ENCODE measurements around the gene PARK7. TPM values are rescaled to one million over a fixed set of nuclear protein-coding genes. Genes with fewer than 3 reads are reported as not detected.
A peak's percentile ranks its signal among the peaks of the same experiment; 100 is the strongest.
"Not testable (repeated sequence)": the region's sequence is repeated elsewhere in the genome, so short reads cannot be mapped to it uniquely, and the experiment has no call there.

The PARK7 gene
- 198 TPM for total RNA-seq

DNA sequence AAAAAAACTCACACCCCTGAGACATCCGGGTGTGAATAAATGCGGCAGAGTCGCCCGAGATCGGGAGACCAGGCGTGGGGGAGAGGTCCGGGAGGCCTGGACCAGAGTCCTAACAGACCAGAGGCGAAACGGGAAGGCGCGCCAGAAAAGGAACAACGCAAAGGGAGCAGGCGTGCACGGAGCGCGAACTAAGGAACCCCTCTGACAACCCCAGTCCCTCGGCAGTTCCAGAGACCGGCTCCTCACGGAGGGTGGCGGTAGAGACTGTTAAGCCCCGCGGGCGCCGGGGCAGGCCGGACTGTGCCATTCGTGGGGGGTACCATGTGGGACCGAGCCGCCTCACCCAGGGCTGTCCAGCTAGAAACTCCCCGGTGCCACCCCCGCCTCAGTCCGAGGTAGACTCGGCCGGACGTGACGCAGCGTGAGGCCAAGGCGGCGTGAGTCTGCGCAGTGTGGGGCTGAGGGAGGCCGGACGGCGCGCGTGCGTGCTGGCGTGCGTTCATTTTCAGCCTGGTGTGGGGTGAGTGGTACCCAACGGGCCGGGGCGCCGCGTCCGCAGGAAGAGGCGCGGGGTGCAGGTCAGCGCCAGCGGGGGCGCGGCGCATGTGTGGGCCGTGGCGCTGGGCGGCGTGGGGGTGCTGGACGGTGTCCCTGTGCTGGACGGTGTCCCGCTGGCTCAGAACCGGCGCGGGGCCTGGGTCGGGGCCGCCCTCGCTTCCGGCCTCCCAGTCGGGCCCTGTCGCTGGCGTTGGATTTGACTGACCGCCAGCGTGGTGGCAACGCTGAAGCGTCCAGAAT is at the start of gene PARK7:
TSS of gene PARK7 (plus strand) at position 496 of the 798 bp plus-strand sequence. CDS start 1,075 bp downstream, outside the sequence.
- peak; percentile 100 for DNase-seq (ENCODE audit: low spot score)

DNA sequence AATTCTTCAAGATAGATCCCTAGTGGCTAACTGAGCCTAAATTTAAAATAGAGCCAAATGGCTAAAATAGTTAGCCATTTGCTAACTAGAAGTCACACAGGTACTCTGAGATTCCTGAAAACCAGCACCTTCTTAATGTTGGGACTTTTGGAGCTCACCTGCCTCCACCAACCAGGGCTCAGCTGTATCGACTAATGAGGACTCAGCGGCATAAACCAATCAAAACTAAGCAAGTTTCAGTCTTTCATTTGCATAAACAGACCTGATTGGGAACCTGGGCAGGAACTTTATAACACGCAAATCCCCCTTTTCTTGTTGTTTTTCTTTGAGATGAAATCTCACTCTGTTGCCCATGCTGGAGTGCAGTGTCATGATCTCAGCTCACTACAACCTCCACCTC is 49.4 kb upstream of the PARK7 start:
- ATAC-seq (no peak), DNase-seq (ENCODE audit: low spot score) (no peak)

More for the DNA sequence above, at the start of gene PARK7:
- peak; percentile 96 for ATAC-seq

DNA sequence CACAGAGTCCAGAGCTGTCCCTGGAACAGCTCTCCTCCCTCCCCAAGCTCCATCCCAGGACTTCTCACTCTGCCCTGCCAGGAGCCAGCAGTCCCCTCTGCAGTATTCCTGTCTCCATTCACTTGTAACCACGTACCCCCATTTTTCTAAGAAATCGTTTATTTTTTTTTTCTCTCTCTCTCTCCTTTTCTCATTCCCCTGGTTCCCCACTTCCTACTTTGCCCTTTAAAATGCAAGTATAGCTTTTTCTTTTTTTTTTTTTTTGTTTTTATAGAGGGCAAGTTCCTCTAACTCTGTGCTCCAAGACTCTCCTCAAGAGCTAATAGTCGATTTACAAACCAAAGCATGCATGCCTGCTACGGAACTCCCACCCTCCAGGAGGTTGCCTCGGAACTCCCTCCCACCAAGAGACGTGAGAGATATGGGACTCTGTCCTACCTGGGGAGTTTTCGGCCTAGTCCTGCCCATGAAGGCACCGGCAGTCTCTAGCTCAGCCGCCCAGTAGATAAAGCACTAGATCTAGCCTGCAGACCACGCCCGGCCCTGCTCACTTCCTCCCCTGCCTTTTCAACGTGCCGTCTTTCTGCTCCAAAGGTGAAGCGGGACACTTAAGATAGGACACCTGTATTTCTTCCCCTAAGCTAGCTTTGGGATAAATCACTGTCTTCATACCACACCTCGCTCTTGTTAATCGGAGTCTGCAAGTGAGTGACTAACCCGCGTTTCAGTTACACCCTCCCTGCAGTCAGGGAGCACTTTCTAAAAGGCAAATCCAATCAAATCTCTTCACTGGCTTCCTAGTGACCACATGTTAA is 48.6 kb upstream of the PARK7 start:
- ATAC-seq (no peak), DNase-seq (ENCODE audit: low spot score) (no peak)

DNA sequence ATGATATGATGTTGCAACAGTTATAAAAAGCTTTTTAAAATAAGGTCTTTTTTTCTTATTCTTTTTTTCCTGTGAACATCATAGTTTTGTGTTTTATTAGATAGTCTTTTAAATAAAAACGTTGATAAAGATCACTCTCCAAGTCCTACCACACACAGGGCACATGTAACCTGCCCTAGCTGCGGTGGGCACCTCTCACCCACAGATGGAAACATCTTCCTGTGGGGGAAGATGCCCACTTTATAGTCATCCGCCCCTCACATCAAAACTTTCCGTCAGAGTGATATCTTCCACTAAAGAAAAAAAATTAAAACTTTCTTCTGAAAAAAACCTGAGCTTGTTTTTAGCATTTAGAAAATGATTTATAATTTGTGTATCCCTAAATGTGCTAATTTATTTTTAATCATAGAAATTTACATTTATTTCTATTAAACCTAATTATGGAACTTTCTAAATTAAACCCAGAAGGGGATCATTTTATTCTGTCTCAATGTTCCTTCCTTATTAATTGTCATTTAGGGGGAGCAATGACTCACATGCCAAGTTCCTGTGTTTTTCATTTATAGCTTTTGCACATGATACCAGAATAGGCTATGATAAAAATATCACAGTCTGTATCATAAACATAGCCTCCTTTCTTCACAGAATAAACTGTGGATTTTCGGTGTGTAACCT is 45.5 kb upstream of the PARK7 start:
- no peak for DNase-seq (ENCODE audit: low spot score)
- no peak for ATAC-seq

DNA sequence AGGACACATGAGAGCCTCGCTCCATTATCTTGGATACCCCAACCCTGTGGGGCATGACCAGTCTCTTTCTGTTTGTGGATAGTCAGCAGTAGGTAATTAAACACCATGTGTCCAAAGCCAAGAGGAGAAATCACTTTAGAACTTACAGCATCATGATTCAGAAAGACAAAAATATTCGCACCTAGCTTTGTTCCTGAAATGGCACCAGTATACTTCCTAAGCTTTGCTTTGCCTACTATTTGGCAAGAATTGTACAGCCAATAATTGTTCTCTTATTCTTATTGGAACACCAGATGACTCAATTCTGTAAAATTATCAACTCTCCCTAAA is 45.0 kb upstream of the PARK7 start:
- DNase-seq (ENCODE audit: low spot score): no peak
- no peak for ATAC-seq

DNA sequence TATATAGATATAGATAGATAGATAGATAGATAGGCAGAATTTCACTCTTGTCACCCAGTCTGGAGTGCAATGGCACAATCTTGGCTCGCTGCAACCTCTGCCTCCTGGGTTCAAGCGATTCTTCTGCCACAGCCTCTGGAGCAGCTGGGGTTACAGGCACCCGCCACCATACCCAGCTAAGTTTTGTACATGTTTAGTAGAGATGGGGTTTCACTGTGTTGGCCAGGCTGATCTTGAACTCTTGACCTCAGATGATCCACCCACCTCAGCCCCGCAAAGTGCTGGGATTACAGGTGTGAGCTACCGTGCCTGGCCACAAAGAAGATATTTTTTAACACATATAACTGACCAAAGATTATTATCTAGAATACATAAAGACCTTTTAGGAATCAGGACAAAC is 43.5 kb upstream of the PARK7 start:
- not testable (repeated sequence) for DNase-seq (ENCODE audit: low spot score); ATAC-seq

DNA sequence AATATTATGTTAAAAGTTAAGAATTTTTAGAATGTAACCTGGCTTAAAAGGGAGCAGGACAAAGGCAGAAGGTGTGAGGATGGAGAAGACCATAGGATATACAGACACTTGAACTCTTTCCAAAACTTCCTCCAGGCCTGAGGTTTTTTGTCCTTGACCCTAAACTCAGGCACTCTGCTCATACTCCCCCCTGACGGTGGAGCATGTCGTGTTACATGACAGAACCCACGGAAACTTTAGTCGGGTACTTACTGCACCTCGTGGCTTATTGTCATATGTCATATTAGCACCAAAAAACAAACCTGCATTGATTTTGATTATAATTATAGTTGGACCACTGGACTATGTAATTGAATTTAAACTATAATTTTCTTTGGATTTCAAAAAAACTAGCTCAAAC is 41.6 kb upstream of the PARK7 start:
- DNase-seq (ENCODE audit: low spot score) (no peak), ATAC-seq (no peak)

DNA sequence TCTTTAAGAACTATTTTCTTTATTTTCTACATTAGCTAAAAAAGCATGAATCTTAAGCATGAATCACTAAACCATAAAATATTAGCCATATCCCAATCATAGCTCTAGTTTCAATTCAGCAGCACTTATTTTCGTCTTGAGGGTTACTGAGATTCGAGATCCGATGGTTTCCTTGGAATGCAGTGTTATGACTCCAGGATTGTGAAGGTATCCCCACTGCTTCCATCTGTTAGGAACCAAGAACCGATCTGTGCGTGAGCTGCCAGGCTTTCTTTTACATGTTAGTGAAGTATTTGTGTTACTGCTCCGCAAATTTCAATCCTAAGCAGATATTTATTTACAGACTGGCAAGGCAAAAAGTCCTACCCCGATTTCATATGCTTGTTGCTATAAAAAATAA is 39.7 kb upstream of the PARK7 start:
- DNase-seq (ENCODE audit: low spot score) (no peak), ATAC-seq (no peak)

DNA sequence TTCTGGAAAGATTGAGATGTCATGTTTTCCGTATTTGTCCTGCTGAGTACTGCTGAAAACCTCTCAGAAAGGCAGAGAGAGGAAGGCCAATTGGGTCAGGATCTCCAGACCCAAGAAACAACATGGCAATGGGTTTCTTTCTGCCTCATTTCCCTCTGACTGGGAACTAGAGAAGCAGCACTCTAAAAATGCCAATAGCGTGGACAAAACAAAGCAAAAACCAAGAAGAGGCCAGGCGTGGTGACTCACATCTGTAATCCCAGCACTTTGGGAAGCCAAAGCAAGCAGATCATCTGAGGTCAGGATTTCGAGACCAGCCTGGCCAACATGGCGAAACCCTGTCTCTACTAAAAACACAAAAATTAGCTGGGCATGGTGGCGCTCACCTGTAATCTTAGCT is 39.2 kb upstream of the PARK7 start:
- DNase-seq (ENCODE audit: low spot score) (no peak), ATAC-seq (no peak)

DNA sequence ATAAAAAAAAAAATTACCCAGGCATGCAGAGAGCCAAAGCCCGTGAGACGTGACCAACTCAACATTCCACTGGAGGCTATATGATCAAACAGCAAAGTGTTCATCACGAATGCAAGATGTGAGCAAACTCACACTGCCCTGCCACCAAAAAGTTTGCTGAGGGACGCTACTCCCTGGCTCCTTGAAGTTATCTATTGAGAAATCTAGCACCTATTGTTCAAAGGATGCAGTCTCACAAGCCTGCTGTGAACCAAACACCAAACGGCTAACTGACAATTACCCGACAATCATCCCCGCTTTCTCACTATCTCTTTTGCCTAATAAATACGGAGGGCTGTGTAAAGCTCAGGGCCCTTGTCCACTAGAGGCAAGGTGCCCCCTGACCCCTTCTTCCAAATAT is 34.5 kb upstream of the PARK7 start:
- not testable (repeated sequence) for ATAC-seq; DNase-seq (ENCODE audit: low spot score)

DNA sequence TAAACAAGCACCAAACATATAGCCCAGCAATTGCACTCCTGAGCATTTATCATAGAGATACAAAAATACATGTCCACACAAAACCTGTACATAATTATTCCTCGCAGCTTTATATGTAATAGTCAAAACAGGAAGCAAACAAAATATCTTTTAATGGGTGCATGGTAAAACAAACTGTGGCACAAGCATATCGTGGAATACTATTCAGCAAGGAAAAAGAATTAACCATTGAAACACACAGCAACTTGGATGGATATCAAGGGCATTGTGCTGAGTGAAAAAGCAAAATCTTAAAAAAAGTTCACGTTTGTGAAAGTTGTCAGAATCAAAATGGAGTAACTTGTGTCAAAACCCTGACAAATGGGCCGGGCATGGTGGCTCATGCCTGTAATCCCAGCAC is 33.3 kb upstream of the PARK7 start:
- DNase-seq (ENCODE audit: low spot score) (no peak), ATAC-seq (no peak)

DNA sequence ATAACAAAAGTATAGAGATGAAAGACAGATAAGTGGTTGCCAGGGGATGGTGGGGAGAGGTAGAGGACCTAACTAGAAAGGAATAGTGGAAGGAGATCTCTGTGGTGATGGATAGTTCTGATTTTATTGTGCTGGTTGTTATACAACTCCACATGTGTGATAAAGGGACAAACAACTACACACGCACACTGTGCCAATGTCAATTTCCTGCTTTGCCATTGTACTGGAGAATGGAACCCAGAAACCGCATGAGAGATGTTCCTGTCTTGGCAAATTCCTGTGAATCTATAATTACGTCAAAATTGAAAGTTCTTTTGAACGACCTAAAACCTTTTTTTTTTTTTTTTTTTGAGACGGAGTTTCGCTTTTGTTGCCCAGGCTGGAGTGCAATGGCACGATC is 31.9 kb upstream of the PARK7 start:
- no peak for ATAC-seq
- DNase-seq (ENCODE audit: low spot score): no peak

DNA sequence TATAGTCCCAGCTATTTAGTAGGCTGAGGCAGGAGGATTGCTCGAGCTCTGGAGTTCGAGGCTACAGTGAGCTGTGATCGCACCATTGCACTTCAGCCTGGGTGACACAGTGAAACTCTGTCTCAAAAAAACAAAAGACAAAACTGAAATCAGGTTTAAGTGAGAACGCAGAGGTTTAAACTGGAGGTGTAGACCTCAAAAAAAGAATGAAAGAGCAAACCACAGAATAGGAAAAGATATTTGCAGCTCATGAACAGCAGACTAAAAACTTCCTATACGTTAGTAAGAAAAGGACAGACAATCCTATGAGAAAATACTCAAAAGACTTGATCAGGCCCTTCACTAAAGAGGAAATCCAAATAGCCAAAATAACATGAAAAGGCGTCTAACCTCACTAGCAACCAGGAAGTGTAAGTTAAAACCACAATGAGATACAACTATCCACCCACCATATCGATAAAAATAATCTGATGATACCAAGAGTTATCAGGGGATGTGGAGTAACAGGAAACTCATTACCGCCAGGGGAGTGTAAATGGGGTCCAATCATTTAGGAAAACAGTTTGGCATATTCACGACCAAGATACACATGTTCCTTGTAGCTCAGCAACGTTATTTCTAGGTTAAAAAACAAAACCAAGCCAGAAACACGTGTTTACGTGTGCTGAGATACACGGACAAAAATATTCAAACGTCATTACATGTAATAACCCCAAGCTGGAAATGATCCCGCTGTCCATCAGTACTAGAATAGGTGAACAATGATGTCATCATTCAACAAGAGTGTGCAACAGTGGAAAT is 30.7 kb upstream of the PARK7 start:
- DNase-seq (ENCODE audit: low spot score) (no peak), ATAC-seq (no peak)

DNA sequence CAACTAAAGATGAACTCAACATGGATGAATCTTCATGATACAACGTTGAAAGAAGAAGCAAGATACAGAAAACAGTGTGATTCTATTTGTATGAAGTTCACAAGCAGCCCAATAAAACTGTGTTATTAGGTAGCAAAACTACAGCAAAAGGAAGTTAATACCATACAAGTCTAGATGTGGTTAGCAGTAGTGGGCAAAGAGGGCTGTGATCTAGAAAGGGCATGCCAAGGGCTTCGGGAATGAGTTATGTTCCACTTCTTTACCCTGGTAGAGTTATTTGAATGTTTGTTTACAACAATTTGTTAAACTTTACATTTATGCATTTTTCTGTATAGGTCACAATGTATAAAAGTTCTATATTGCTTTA is 30.1 kb upstream of the PARK7 start:
- no peak for ATAC-seq
- DNase-seq (ENCODE audit: low spot score): no peak

DNA sequence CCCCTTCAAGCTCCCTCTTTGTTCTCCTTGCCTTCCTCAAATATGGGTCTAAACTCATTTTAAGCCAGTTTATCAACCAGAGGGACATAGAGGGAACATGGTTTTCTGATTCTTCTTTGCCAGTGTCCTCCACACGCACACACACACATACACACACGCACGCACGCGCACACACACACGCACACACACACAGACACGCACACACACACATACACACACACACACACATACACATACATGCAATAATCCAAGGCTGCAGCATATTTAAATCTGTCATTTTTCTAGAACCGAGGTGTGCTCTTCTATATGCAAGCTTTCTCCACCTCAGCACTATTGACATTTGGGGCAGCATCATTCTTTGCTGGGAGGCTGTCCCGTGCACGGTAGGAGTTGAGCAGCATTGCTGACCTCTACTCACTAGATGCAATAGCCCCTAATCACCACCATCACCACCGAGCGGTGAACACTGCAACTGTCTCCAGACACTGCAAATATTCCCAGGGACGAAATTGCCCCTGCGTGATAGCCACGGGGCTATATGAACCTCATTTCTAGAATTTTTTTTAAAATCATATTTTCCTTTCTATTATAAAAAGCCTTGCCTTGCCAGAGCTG is 28.9 kb upstream of the PARK7 start:
- ATAC-seq: no peak
- no peak for DNase-seq (ENCODE audit: low spot score)

DNA sequence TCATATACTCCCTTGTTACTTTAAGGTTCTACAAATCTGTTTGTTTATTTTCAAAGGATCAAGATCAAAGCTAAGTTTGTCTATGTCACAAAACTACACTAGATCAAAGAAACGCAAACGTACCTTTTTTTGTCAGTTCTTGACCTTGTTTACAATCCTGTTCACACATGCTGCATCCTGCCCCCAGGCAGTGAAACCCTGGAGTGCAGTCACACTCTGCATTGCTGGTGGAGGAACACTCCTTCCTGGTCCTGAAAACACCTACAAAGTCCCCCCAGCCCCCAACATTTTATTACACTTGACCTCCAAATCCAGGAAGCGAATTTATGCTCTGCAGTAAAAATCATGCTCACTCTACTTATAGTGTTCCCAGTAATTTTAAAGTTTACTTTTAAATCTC is 23.4 kb upstream of the PARK7 start:
- no peak for DNase-seq (ENCODE audit: low spot score)
- ATAC-seq: no peak

DNA sequence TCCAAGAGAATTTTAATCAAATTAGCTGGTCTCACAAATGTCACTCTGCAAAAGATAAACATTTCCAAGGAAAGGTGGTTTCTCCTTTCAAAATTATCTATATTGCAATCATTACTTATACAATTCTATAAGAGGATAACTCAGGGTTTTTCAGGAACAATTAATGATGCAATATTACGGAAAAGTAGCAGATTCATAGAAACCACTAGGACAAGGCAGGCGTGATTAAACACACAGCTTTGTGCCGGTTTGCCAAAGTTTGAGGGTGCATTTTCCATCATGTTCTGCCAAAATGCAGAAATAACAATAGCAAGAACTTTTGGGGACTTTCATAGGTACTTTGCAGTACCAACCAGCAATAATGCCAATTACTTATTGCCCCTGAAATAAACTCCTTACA is 21.5 kb upstream of the PARK7 start:
- DNase-seq (ENCODE audit: low spot score): no peak
- no peak for ATAC-seq

DNA sequence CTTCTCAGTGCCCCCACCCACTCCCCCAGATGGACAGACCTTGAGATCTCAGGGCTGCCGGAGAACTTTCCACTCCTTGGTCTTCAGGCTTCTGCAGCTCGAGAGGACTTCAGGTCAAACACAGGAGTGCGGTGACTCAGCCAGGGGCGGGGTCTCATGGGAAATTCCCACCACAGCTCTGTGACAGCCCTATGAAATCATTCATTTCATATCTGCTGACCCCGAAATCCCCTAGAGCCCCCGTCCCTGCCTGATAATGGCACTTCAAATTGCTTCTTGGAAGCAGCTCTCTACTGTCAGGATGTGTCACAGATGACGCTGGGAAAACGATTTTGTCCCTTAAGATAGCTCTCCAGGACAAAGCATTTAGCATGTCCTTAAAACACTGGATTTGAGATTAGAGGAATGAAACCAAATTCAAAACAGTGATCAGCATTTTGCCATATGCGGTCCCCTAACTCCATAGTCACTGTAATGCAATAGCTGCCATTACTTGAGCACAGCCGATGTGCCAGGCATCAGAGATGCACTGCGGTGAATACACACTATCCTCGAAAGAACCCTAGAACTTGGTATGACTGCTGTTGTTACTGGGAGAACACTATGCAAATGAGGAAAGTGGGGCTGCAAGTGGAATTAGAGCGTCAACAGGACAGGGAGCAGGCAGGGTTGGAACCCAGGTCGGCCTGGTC is 20.6 kb upstream of the PARK7 start, which contains the start of gene TNFRSF9:
TSS of gene TNFRSF9 (minus strand) at position 95 of the 692 bp plus-strand sequence. CDS start 845 bp downstream, outside the sequence.
- ATAC-seq: no peak

DNA sequence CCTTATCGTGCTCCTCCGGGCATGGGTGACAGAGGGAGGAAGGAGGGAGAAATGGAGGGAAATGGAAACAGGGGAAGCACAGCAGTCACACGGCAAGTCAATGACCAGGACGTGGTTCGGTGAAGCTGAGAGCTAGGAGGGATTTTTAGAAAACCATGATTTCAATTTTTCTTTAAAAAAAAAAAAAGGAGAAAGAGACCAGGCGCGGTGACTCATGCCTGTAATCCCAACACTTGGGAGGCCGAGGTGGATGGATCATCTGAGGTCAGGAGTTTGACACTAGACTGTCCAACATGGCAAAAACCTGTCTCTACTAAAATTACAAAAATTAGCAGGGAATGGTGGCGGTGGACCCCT is 20.1 kb upstream of the PARK7 start:
- ATAC-seq: no peak

More for the DNA sequence above, 20.6 kb upstream of the PARK7 start, which contains the start of gene TNFRSF9:
- DNase-seq (ENCODE audit: low spot score): no peak

More for the DNA sequence above, 20.1 kb upstream of the PARK7 start:
- DNase-seq (ENCODE audit: low spot score): no peak
